Left forelimb (tissue), 1 donor: Measurements from ENCODE around the gene KRTAP9-8.
"Not testable (repeated sequence)": the region's sequence is repeated elsewhere in the genome, so short reads cannot be mapped to it uniquely, and the experiment has no call there.

ENCODE experiments used
- DNase-seq: peaks from one replicate; pipeline ENCODE4 v3.0.0-alpha.2; 2018; ENCODE audit warnings: low spot score

Gene KRTAP9-8

GRCh38 chr17:41237949-41238437 is at the start of gene KRTAP9-8:
TSS of gene KRTAP9-8 (plus strand) at chr17:41237999. CDS start at chr17:41238052, 53 bp downstream.
- DNase-seq = not testable (repeated sequence)

- DNase-seq = not testable (repeated sequence)
These were observed 47.9 kb upstream of the KRTAP9-8 start, which contains the start of gene KRTAP9-1 for GRCh38 chr17:41189837-41190318. TSS of gene KRTAP9-1 (plus strand) at chr17:41189887. CDS start at chr17:41189887, 0 bp downstream.

- no peak for DNase-seq
These were observed 47.5 kb upstream of the KRTAP9-8 start for GRCh38 chr17:41190328-41190727.

- no peak for DNase-seq
These were observed 41.7 kb upstream of the KRTAP9-8 start for GRCh38 chr17:41196068-41196467.

- no peak for DNase-seq
These were observed 38.2 kb upstream of the KRTAP9-8 start for GRCh38 chr17:41199421-41200078.

- no peak for DNase-seq
These were observed 25.8 kb upstream of the KRTAP9-8 start for GRCh38 chr17:41211845-41212466.

- DNase-seq = no peak
These were observed 25.2 kb upstream of the KRTAP9-8 start for GRCh38 chr17:41212524-41213169.

- DNase-seq = no peak
These were observed 22.1 kb upstream of the KRTAP9-8 start for GRCh38 chr17:41215681-41216080.

GRCh38 chr17:41223821-41224220 is 14.0 kb upstream of the KRTAP9-8 start:
- DNase-seq = no peak

- DNase-seq = no peak
These were observed 11.7 kb upstream of the KRTAP9-8 start for GRCh38 chr17:41226051-41226450.

- not testable (repeated sequence) for DNase-seq
These were observed 11.2 kb upstream of the KRTAP9-8 start, which contains the start of gene KRTAP9-2 for GRCh38 chr17:41226598-41227095. TSS of gene KRTAP9-2 (plus strand) at chr17:41226648. CDS start at chr17:41226655, 7 bp downstream.

- DNase-seq = no peak
These were observed 7.7 kb upstream of the KRTAP9-8 start for GRCh38 chr17:41230094-41230493.

- DNase-seq = no peak
These were observed 6.1 kb upstream of the KRTAP9-8 start for GRCh38 chr17:41231731-41232130.

- DNase-seq = not testable (repeated sequence)
These were observed 5.2 kb upstream of the KRTAP9-8 start, which contains the start of gene KRTAP9-3 for GRCh38 chr17:41232399-41233105. TSS of gene KRTAP9-3 (plus strand) at chr17:41232449. CDS start at chr17:41232502, 53 bp downstream.

- DNase-seq = not testable (repeated sequence)
These were observed 683 bp upstream of the KRTAP9-8 start for GRCh38 chr17:41237116-41237515.

GRCh38 chr17:41246995-41247787 is 9.4 kb downstream of the KRTAP9-8 start:
- not testable (repeated sequence) for DNase-seq

- not testable (repeated sequence) for DNase-seq
These were observed 11.9 kb downstream of the KRTAP9-8 start, which contains the start of gene KRTAP9-4 for GRCh38 chr17:41249637-41250240. TSS of gene KRTAP9-4 (plus strand) at chr17:41249687. CDS start at chr17:41249721, 34 bp downstream.

GRCh38 chr17:41251261-41251660 is 13.5 kb downstream of the KRTAP9-8 start:
- no peak for DNase-seq

- no peak for DNase-seq
These were observed 17.1 kb downstream of the KRTAP9-8 start for GRCh38 chr17:41254861-41255260.
